IMR-90 (cell line): ENCODE measurements around the gene CDADC1. TPM values are rescaled to one million over a fixed set of nuclear protein-coding genes. Genes with fewer than 3 reads are reported as not detected.

Experiments used
- ATAC-seq: fragments of 200-7000 bp; cut with Tn5 transposase; 2 replicates; pipeline ENCODE4 v1.9.1; 2020; ENCODE audit warnings: low read depth, mild to moderate bottlenecking, moderate library complexity
- BruUV-seq: library from RNA; stranded (reverse); fragments of 400-500 nt; replicated peaks from 2 replicates; lab custom pipeline; 2021; lab: Mats Ljungman, UMichigan
- CTCF ChIA-PET: fragments of 300-600 bp; formaldehyde crosslinking; extraction: SDS; loops from one replicate; lab custom pipeline; 2021; ENCODE audit warnings: antibody characterized with exemption; lab: Yijun Ruan, JAX
- POLR2A ChIA-PET: fragments of 300-600 bp; sonication (Branson Sonifier 250); formaldehyde crosslinking; loops from one replicate; lab custom pipeline; 2022; ENCODE audit warnings: antibody characterized with exemption; ENCODE audit not compliant: unreplicated experiment; lab: Charles Lee
- DNase-seq: peaks from one replicate; pipeline ENCODE4 v3.0.0; 2013
- H2AFZ ChIP-seq: replicated peaks from 2 replicates; pipeline ENCODE3; 2013; ENCODE audit warnings: low read length, mild to moderate bottlenecking; ENCODE audit not compliant: poor library complexity
- H2AK5ac ChIP-seq: 2 replicates; pipeline ENCODE4 v1.6.1; 2013; ENCODE audit warnings: low read depth, low read length, inconsistent platforms
- H2AK9ac ChIP-seq: replicated peaks from 2 replicates; pipeline ENCODE3; 2013; ENCODE audit warnings: mild to moderate bottlenecking, low read depth, low read length, moderate library complexity; ENCODE audit not compliant: poor library complexity
- H2BK120ac ChIP-seq: 2 replicates; pipeline ENCODE4 v1.6.1; 2013; ENCODE audit warnings: low read depth, low read length, inconsistent platforms
- H2BK15ac ChIP-seq: 3 replicates; pipeline ENCODE4 v1.6.1; 2013; ENCODE audit warnings: low read depth, low read length, inconsistent platforms
- H2BK20ac ChIP-seq: 2 replicates; pipeline ENCODE4 v1.6.1; 2013; ENCODE audit warnings: low read depth, mild to moderate bottlenecking, inconsistent platforms, low read length, moderate library complexity
- H2BK5ac ChIP-seq: 2 replicates; pipeline ENCODE4 v1.6.1; 2013; ENCODE audit warnings: mild to moderate bottlenecking, low read depth, low read length, inconsistent platforms; ENCODE audit not compliant: poor library complexity, severe bottlenecking
- H3K14ac ChIP-seq: replicated peaks from 2 replicates; pipeline ENCODE4 v1.6.1; 2013; ENCODE audit warnings: low read depth, low read length, inconsistent platforms
- H3K18ac ChIP-seq: 2 replicates; pipeline ENCODE4 v1.6.1; 2013; ENCODE audit warnings: low read depth, low read length, control low read depth
- H3K23ac ChIP-seq: 2 replicates; pipeline ENCODE4 v1.6.1; 2013; ENCODE audit warnings: low read depth, low read length, inconsistent platforms
- H3K27ac ChIP-seq: 2 replicates; pipeline ENCODE4 v1.5.1; 2013; ENCODE audit warnings: mild to moderate bottlenecking, control low read depth, low read length; ENCODE audit not compliant: insufficient read depth
- H3K27me3 ChIP-seq: 2 replicates; pipeline ENCODE4 v1.6.1; 2013; ENCODE audit warnings: low read length; ENCODE audit not compliant: control insufficient read depth, insufficient read depth
- H3K36me3 ChIP-seq: 2 replicates; pipeline ENCODE4 v1.6.1; 2013; ENCODE audit warnings: low read length, mixed read lengths; ENCODE audit not compliant: control insufficient read depth, insufficient read depth
- H3K4ac ChIP-seq: 2 replicates; pipeline ENCODE4 v1.6.1; 2013; ENCODE audit warnings: low read depth, low read length, inconsistent platforms
- H3K4me1 ChIP-seq: 2 replicates; pipeline ENCODE4 v1.6.1; 2013; ENCODE audit warnings: low read length, mixed read lengths; ENCODE audit not compliant: control insufficient read depth, insufficient read depth
- H3K4me2 ChIP-seq: 2 replicates; pipeline ENCODE4 v1.6.1; 2013; ENCODE audit warnings: low read depth, mild to moderate bottlenecking, control low read depth, low read length, moderate library complexity
- H3K4me3 ChIP-seq: 2 replicates; pipeline ENCODE4 v1.5.1; 2013; ENCODE audit warnings: low read depth, mild to moderate bottlenecking, control low read depth, low read length, moderate library complexity; ENCODE audit not compliant: insufficient read depth
- H3K56ac ChIP-seq: 2 replicates; pipeline ENCODE4 v1.6.1; 2013; ENCODE audit warnings: low read length, inconsistent platforms; ENCODE audit not compliant: insufficient read depth; ENCODE audit errors: extremely low read depth
- H3K79me1 ChIP-seq, 2 experiments: 2 replicates each; pipeline ENCODE4 v1.6.1; 2013; ENCODE audit warnings: low read length in 2 of 2, inconsistent platforms in 1 of 2, low read depth in 1 of 2
- H3K9ac ChIP-seq: 2 replicates; pipeline ENCODE4 v1.6.1; 2013; ENCODE audit warnings: low read depth, low read length, control low read depth
- H3K9me1 ChIP-seq: 2 replicates; pipeline ENCODE4 v1.6.1; 2013; ENCODE audit warnings: low read length, inconsistent platforms; ENCODE audit not compliant: insufficient read depth
- H3K9me3 ChIP-seq: 2 replicates; pipeline ENCODE4 v1.6.1; 2013; ENCODE audit warnings: low read length; ENCODE audit not compliant: control insufficient read depth, insufficient read depth
- H4K20me1 ChIP-seq: 2 replicates; pipeline ENCODE4 v1.6.1; 2013; ENCODE audit warnings: low read length, inconsistent platforms; ENCODE audit not compliant: insufficient read depth
- H4K5ac ChIP-seq: 2 replicates; pipeline ENCODE4 v1.6.1; 2013; ENCODE audit warnings: mild to moderate bottlenecking, low read depth, low read length, control low read depth
- H4K8ac ChIP-seq, 2 experiments: 2 replicates each; pipeline ENCODE4 v1.6.1; 2013; ENCODE audit warnings: low read depth in 2 of 2, low read length in 2 of 2, control low read depth in 1 of 2, inconsistent platforms in 1 of 2
- H4K91ac ChIP-seq: 2 replicates; pipeline ENCODE4 v1.6.1; 2013; ENCODE audit warnings: low read depth, low read length, inconsistent platforms; ENCODE audit not compliant: insufficient read depth
- NFE2L2 ChIP-seq: fragments of 150-350 bp; IDR thresholded peaks from 2 replicates; pipeline ENCODE4 v1.6.1; 2016; ENCODE audit warnings: low read depth, mild to moderate bottlenecking, low read length
- WGBS, 2 experiments: methylation state at CpG; one replicate each; pipeline versions ENCODE4 v1.1.5 to v1.1.7; 2013; ENCODE audit warnings: missing lambda C conversion rate in 2 of 2; ENCODE audit not compliant: insufficient read length in 1 of 2; ENCODE audit errors: extremely low coverage in 2 of 2; 5-methylcytosine and 5-hydroxymethylcytosine counted together
- dilution Hi-C: fragments of 300-500 bp; cut with HindIII; formaldehyde crosslinking; loops from one replicate; pipeline ENCODE4 v1.14.3; 2018; ENCODE audit warnings: low sequenced_read_pairs; ENCODE audit not compliant: unreplicated experiment
- in situ Hi-C: fragments of 300-500 bp; cut with MboI; formaldehyde crosslinking; loops from 3 replicates; pipeline ENCODE4 v1.14.3; 2019; ENCODE audit warnings: low sequenced_read_pairs, inconsistent platforms, mixed read lengths
- intact Hi-C: fragments of 100-400 bp; cut with micrococcal nuclease; formaldehyde crosslinking; loops from 2 replicates; pipeline ENCODE4 v1.10.0; 2022
- polyA plus RNA-seq, 3 experiments: library from polyadenylated mRNA; depleted of rRNA; stranded (reverse); fragments of >200 nt; gene quantifications; 2 replicates each; pipeline ENCODE4 v1.2.3, GENCODE V29; 2012; ENCODE audit warnings: low replicate concordance in 1 of 3
- total RNA-seq: library from RNA; depleted of rRNA; stranded (reverse); fragments of >200 nt; gene quantifications from 2 replicates; pipeline ENCODE4 v1.2.3, GENCODE V29; 2012

The CDADC1 gene
- total and polyA plus RNA-seq, 2 of the 4 experiments (the other 2 are of a cell fraction) = 0.54 to 2.6 TPM

GRCh38 chr13:49279112-49279511 lies 31.4 kb downstream of the CDADC1 start:
- ChIA-PET POLR2A (no interaction called here), CTCF (no interaction called here)
- dilution Hi-C loops = no loop called here
- Histone ChIP-seq H3K79me1 (no peaks in the 10 kb centered on the region), H2BK120ac (no peak overlapping the region), H2BK20ac (no peak overlapping the region), H2BK15ac (no peak overlapping the region), H2BK5ac (no peak overlapping the region), H3K4me1 (no peaks in the 10 kb centered on the region), H3K9me3 (no peaks in the 10 kb centered on the region), H3K36me3 (no peaks in the 10 kb centered on the region), H3K56ac (no peak overlapping the region), H3K14ac (no peak overlapping the region), H3K27me3 (no peaks in the 10 kb centered on the region), H3K4ac (no peak overlapping the region), H2AK5ac (no peak overlapping the region), H3K4me2 (no peak overlapping the region), H3K18ac (no peak overlapping the region), H2AFZ (peak overlapping the region; percentile 41), H2AK9ac (peak overlapping the region; percentile 65), H4K91ac (no peak overlapping the region), H4K20me1 (no peaks in the 10 kb centered on the region), H3K23ac (no peak overlapping the region), H3K27ac (no peak overlapping the region), H3K9ac (no peak overlapping the region), H3K9me1 (peaks cover 3% of the 10 kb centered on the region; the same call in 1 of the 2 replicates), H4K5ac (no peak overlapping the region), H3K4me3 (no peak overlapping the region), H4K8ac (no peak overlapping the region)
- in situ Hi-C loops = no loop called here
- no peak for DNase-seq
- no peak for ATAC-seq
- 56% methylated on average over 4 of the region's 5 CpGs; no CpG with 5 or more reads in 1 of the 2 experiments for WGBS, 2 experiments
- no TSS peak for BruUV-seq
- TF ChIP-seq NFE2L2 = no peak
- intact Hi-C loops = no loop called here
